Measurements from ENCODE around the gene RND1.

The RND1 gene

GRCh38 chr12:48903982-48904411 lies 38.3 kb upstream of the RND1 start:
- Histone ChIP-seq H3K9me2 (replicated peaks; ENCODE audit: control insufficient read depth, low read length) (no peaks in the 10 kb centered on the region), H3K27me3 (ENCODE audit: control insufficient read depth, low read length) (peaks cover 5% of the 10 kb centered on the region), H3K36me3 (ENCODE audit: control insufficient read depth, low read length) (no peaks in the 10 kb centered on the region), H3K4me2 (ENCODE audit: low read length) (peak overlapping the region; percentile 66), H3K79me2 (ENCODE audit: control insufficient read depth, low read length) (no peaks in the 10 kb centered on the region), H3K9me3 (ENCODE audit: control insufficient read depth, insufficient read depth, low read length) (no peaks in the 10 kb centered on the region), H3K27ac (ENCODE audit: low read depth, low read length) (no peak overlapping the region), H3K4me3 (ENCODE audit: low read length) (peak overlapping the region; percentile 54), H3F3A (ENCODE audit: control insufficient read depth, insufficient read depth) (no peaks in the 10 kb centered on the region), H4K20me1 (ENCODE audit: control insufficient read depth, insufficient read depth, low read depth, low read length) (no peaks in the 10 kb centered on the region), H3K4me1 (ENCODE audit: control insufficient read depth, low read length) (peaks cover 5% of the 10 kb centered on the region; the same call in 1 of the 2 replicates)
- TF ChIP-seq, protein P1, sequence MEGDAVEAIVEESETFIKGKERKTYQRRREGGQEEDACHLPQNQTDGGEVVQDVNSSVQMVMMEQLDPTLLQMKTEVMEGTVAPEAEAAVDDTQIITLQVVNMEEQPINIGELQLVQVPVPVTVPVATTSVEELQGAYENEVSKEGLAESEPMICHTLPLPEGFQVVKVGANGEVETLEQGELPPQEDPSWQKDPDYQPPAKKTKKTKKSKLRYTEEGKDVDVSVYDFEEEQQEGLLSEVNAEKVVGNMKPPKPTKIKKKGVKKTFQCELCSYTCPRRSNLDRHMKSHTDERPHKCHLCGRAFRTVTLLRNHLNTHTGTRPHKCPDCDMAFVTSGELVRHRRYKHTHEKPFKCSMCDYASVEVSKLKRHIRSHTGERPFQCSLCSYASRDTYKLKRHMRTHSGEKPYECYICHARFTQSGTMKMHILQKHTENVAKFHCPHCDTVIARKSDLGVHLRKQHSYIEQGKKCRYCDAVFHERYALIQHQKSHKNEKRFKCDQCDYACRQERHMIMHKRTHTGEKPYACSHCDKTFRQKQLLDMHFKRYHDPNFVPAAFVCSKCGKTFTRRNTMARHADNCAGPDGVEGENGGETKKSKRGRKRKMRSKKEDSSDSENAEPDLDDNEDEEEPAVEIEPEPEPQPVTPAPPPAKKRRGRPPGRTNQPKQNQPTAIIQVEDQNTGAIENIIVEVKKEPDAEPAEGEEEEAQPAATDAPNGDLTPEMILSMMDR (IDR thresholded peaks at IDR 0.05; ENCODE audit: low read depth, low read length, poor library complexity, severe bottlenecking) = peak; percentile 51
- TF ChIP-seq EZH2phosphoT487 (IDR thresholded peaks at IDR 0.05; ENCODE audit: borderline replicate concordance, low read length) = no peak

- no peak overlapping the region for H3K4me3 ChIP-seq (ENCODE audit: low read length)
- H3K9me2 ChIP-seq (replicated peaks; ENCODE audit: control insufficient read depth, low read length) = no peaks in the 10 kb centered on the region
- no peaks in the 10 kb centered on the region for H3F3A ChIP-seq (ENCODE audit: control insufficient read depth, insufficient read depth)
- no peak overlapping the region for H3K27ac ChIP-seq (ENCODE audit: low read depth, low read length)
- H4K20me1 ChIP-seq (ENCODE audit: control insufficient read depth, insufficient read depth, low read depth, low read length) = no peaks in the 10 kb centered on the region
- H3K4me2 ChIP-seq (ENCODE audit: low read length) = no peak overlapping the region
- peaks cover 5% of the 10 kb centered on the region for H3K27me3 ChIP-seq (ENCODE audit: control insufficient read depth, low read length)
- TF ChIP-seq, protein P1 (IDR thresholded peaks at IDR 0.05; ENCODE audit: low read depth, low read length, poor library complexity, severe bottlenecking) = no peak
- no peak for TF ChIP-seq EZH2phosphoT487 (IDR thresholded peaks at IDR 0.05; ENCODE audit: borderline replicate concordance, low read length)
- peaks cover 5% of the 10 kb centered on the region; the same call in 1 of the 2 replicates for H3K4me1 ChIP-seq (ENCODE audit: control insufficient read depth, low read length)
- H3K36me3 ChIP-seq (ENCODE audit: control insufficient read depth, low read length) = no peaks in the 10 kb centered on the region
- no peaks in the 10 kb centered on the region for H3K9me3 ChIP-seq (ENCODE audit: control insufficient read depth, insufficient read depth, low read length)
- no peaks in the 10 kb centered on the region for H3K79me2 ChIP-seq (ENCODE audit: control insufficient read depth, low read length)
These were observed 37.8 kb upstream of the RND1 start for GRCh38 chr12:48903363-48903981.

- Histone ChIP-seq H3K27me3 (ENCODE audit: control insufficient read depth, low read length) (peaks cover 8% of the 10 kb centered on the region), H3K4me3 (ENCODE audit: low read length) (no peak overlapping the region), H3F3A (ENCODE audit: control insufficient read depth, insufficient read depth) (no peaks in the 10 kb centered on the region), H3K4me2 (ENCODE audit: low read length) (no peak overlapping the region), H3K79me2 (ENCODE audit: control insufficient read depth, low read length) (no peaks in the 10 kb centered on the region), H3K9me2 (replicated peaks; ENCODE audit: control insufficient read depth, low read length) (no peaks in the 10 kb centered on the region), H3K27ac (ENCODE audit: low read depth, low read length) (no peak overlapping the region), H3K36me3 (ENCODE audit: control insufficient read depth, low read length) (no peaks in the 10 kb centered on the region), H4K20me1 (ENCODE audit: control insufficient read depth, insufficient read depth, low read depth, low read length) (no peaks in the 10 kb centered on the region), H3K4me1 (ENCODE audit: control insufficient read depth, low read length) (peaks cover 5% of the 10 kb centered on the region; the same call in 1 of the 2 replicates), H3K9me3 (ENCODE audit: control insufficient read depth, insufficient read depth, low read length) (no peaks in the 10 kb centered on the region)
- no peak for TF ChIP-seq EZH2phosphoT487 (IDR thresholded peaks at IDR 0.05; ENCODE audit: borderline replicate concordance, low read length)
- TF ChIP-seq, protein P1 (IDR thresholded peaks at IDR 0.05; ENCODE audit: low read depth, low read length, poor library complexity, severe bottlenecking) = no peak
These were observed 35.6 kb upstream of the RND1 start for GRCh38 chr12:48901278-48901677.
